Non-pigmented ciliary epithelial cell (primary cell): ENCODE data around the gene RARRES2.
"Not testable (repeated sequence)": the region's sequence is repeated elsewhere in the genome, so short reads cannot be mapped to it uniquely, and the experiment has no call there.

ENCODE experiments used
- DNase-seq: peaks from one replicate; pipeline ENCODE4 v3.0.0-alpha.2; 2010; ENCODE audit warnings: low read depth

RARRES2 gene

DNA sequence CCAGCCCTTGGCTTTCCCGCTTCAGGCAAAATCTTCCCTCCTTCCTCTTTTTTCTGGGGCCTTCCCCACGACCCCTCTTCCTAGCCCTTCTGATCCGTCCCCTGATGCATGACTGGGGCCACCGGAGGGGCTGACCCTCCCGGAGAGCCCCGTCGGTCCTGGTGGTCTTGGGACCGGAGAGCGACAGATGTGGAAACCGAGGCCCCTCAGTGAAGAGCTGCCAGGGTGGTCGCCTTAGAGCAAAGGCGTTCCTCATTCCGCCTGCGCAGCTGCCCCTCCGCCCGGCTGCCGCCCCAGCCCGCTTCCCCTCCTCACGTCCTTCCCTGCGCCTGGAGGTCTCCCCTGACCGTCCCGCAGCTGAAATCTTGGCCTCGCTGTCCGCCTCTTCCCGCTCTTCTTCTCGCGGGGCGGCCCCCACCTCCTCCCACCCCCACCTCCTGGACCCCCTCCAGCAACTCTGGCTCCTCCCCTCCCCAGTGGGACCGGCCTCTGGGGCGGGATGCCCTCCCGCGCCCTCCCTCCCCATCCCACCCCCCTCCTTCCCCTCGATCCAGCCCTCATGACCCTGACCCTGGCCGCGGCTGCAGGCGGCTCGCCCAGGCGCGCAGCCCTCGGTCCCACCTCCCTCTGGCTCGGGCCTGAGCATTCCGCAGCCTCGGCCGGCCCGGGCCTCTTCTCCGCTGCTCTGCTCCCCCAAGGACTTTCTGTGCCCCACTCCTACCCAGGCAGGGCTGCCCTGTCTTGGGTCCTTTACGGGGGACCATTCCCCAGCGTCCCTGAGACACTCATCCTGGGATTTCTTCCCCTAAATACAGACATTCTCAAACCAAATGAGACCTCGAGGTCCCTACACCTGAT is at the start of gene RARRES2:
Gene RARRES2 (minus strand): TSS at position 367 of the 858 bp plus-strand sequence. CDS start 1,020 bp downstream, outside the sequence.
- DNase-seq, result no peak

DNA sequence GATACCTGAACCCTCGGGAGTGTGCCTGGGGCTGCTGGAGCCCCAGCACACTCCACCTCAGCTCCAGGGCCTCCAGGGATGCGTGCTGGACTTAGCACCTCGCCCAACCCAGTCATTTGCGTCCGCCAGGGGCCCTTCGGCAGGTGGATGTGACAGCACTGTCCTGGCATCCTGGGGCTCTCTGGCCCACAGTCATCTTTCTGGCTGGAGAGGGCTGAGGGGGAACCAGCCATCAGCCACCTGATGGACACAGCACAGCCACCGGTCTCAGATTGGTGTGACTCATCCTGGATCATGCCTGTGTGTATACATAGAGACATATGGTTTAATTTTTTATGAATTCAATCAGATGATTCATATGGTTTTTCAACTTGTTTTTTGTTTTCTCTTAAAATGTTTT is 48.8 kb upstream of the RARRES2 start:
- DNase-seq, result no peak

DNA sequence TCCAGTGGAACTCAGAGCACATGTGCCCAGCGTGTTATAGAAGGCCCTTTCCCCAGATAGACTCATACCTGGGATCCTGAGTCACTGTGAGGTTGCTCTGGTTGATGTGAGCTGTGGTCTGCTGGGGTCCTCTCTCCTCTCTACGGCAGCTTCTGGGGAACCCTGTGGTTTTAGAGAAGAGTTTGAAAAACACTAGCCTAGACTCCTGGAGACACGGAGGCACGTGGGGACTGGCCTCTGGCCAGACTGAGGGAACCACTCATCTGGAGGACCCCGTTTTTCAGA is 48.0 kb upstream of the RARRES2 start:
- no peak for DNase-seq

DNA sequence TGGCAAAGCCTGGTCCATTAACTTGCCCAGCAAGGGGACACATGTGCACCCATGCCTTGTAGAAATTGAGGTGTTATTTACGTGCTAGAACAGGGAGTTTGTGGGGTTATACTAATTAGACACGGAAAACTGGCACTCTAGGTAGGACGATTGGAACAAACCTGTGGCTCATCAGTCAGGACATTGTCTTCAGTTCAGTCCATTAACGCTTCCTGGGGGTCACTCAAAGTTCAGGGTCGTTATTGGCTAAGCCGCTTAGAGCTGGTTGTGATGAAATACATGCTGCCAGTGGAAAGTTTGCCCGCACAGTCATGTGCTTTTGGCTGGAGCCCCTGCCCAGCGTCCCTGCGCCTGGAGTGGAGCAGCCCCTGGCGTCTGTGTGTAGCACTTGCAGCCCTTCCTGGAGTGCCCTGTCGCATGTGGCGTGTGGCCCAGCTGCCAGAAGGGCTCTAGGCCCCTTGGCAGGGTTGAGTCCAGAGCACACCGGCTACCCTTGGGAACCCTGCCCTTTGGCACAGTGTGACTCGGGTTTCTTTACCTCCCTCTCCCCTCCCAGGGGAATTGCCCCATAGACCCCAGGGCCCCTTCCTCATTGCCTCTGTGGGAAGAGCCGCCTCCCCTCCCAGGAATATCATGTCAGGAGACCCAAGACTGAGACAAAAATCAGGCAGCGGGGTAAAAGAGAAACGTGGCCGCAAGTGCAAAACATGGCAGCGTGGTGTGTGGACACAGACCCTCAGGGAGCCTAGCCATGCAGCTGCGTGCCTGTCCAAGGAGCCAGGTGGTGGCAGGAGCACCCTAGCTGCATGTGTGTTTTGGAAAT is 47.5 kb upstream of the RARRES2 start:
- no peak for DNase-seq

DNA sequence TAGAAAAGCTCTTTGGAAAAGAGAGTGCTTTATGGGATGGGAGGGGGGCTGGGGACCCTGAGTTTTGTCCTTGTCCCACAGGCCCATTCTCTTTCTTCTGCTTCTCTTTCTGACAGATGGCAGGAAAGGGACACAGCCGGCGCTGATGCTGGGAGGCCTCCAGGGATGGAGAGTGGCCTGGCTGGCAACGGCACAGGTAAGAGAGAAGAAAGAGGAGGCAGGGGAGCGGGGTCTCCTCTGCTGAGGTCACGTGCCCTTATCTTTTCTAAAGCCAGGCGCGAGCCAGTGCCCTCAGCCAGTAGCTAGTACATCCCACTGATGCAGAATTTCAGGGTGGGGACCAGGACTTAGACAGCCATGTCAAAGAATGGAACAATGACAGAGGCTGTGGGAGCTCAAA is 46.9 kb upstream of the RARRES2 start:
- no peak for DNase-seq

DNA sequence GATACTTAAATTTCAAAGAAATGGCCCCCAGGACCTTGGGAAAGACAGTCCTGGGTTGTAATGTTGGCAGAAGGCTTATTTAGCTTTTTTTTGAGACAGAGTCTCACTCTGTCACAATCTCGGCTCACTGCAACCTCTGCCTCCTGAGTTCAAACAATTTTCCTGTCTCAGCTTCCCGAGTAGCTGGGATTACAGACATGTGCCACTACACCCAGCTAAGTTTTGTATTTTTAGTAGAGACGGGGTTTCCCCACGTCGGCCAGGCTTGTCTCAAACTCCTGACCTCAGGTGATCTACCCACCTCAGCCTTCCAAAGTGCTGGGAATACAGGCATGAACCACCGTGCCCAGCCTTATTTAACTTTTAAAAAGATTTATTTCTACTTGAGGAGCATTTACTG is 44.5 kb upstream of the RARRES2 start:
- DNase-seq, result not testable (repeated sequence)

DNA sequence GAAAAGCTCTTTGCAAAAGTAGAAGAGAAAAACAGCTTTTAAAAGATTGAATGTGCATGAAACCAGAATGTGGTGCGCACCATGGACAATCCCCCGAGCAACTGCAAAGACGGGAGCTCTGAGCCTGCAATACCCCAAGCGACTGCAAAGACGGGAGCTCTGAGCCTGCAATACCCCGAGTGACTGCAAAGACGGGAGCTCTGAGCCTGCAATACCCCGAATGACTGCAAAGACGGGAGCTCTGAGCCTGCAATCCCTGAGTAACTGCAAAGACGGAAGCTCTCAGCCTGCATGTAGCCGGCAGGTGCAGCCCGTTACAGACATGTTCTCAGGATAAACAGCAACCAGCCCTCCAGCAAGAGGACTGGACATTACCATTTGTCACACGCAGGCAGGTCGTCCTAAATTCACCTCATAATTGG is 43.9 kb upstream of the RARRES2 start:
- no peak for DNase-seq

DNA sequence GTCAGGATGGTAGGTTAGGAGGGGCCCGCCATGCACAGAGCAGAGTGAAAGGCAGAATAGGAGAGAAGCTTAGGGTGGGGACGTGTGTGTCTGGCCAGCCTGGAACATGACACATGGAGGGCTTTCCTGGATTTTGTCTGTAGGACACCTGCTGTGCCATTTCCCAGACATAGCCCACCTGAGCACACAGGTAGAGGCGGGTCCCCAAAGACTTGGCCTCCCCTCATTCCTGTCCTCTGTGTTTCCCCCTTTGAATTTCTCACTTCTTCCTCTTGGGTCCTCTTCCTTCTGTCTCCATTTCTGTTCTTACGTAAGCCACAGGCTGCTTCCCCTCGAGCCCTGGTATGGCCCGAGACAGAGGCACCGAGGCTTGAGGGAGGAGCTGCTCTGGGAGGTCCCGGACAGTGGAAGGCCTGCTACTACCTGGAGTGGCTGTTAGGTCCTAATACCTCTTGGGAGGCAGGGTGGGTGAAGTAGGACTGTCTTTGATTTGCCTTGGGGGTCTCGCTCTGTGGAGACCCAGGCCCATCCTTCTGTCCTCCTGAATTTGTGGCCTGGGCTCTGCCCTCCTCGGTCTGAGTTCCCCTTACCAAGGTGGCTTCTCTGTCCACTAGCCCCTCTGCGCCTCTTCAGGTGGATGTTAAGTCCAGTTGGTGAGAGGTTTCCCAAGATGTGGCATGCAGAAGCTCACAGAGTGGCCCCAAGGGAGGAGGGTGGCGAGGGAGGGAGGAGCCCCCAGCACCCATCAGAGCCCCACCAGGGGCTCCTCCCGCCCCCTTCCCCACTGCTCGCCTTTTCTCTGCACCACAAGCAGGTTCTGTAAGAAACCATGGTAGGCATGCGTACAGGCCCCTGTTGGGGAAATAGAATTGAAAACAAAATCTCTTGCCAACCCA is 43.2 kb upstream of the RARRES2 start:
- no peak for DNase-seq

DNA sequence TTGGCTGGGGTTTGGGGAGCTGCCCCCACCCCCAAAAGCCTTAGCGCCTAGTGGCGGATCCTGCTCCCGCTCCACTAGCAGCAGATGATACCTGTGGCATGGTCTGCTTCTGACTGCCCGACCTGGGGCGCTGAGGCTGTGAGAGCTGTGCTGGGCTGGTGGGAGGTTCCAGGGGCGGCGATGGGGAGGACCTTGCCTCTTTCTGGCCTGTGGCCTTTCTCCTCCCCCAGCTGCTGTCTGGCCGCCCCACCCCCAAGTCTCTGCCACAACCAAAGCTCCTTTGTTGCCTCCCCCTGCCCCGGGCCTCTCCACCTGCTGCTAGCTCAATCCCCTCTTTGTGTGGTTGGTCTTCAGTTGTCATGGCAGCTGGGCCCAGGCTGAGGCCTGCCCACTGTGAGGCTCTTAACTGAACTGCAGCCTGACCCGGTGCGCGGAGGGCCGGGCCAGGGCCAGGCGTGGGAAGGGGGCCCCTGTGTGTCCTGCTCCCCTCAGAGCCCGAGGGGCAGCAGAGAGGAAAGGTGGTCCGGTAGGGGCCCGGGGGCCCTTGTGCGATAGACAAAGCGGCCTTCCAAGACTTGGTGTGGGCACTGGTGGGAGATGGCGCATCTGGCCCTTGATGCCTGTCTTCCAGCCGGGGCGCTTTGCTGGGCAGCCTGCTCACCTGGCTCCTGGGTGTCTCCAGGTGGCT is 42.4 kb upstream of the RARRES2 start:
- no peak for DNase-seq

DNA sequence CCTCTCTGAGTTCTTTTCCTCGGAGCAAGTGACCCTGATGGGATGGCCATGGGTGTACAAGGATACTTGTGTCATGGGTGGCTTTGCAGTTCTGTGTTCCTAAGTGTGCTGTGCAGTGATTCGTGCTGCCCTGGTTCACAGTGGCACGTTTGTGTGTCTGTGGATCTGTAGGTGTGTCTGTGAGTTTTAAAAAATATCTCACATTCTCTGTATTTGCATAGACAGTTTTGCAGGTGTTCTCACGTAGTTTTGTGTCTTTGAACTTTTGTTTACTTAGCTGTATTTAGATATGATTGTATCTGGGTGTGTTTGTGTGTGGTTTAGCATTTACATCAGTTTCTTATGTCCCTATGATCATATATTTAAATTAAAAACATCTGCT is 41.4 kb upstream of the RARRES2 start:
- DNase-seq, result no peak

DNA sequence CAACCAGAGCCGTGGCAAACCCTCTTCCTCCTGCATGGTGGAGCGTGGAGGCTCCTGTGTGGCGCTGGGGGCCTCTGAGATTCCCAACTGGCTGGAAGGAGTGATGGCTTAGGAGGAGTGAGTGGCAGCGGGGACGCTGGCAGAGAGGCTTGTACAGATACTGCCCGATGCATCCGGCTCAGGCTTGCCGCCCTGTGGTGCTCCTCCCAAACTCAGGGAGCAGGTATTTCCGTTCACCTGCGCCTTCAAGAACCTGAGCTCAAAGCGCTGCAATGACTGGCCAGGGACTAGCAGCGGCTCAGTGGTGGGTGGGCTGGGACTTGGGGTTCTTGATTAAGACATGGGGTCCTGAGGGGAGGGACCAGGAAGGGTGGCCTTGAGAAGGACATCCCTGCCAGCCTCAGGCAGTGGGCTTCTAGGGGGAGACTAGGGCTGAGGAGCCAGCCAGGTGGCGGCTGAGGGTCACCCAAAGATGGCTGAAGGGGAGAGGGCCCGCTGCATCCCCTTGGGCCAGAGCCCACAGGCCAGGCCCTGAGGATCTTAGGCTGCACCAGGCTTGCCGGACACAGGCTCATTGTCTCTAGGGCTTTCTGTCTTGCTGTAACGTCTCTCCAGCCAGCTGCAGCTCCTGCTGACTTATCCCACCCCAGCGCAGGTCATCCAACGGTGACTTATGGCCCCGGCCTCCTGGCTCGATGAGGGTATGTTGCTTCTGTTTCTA is 40.9 kb upstream of the RARRES2 start:
- DNase-seq, result no peak

DNA sequence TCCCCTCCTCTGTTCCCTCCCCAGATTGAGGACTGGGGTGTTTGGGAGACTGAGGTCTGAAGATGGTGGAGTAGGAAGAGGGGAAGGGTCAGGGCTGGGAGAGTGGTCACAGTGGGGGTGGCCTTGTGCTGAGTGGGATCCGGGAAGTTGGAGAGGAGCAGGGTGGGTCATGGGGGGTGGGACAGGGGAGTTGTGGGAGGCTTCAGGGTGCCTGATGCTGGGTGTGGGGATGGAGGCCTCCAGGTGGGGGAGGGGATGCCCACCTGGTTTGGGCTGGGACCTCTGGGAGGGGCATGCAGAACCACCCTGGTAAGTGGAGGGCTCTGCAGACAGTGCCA is 40.3 kb upstream of the RARRES2 start:
- no peak for DNase-seq

DNA sequence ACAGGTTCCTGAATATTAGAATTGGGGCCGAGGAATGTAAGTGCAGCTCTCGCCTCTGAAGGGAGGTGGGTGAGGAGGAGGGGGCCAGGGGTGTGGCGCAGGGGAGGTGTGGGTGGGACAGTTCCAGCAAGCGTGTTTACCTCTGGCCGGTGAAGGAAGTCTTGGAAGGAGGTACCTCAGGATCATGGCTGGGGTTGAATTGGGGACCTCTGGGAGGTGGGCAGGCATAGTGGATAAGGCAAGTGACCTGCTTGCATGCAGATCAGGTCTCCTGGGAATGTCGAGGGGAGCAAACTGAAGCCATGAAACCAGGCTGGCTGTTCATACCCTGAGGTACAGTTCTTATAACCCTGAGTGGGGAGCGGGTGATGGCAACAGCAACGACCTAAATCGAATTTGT is 39.7 kb upstream of the RARRES2 start:
- no peak for DNase-seq

DNA sequence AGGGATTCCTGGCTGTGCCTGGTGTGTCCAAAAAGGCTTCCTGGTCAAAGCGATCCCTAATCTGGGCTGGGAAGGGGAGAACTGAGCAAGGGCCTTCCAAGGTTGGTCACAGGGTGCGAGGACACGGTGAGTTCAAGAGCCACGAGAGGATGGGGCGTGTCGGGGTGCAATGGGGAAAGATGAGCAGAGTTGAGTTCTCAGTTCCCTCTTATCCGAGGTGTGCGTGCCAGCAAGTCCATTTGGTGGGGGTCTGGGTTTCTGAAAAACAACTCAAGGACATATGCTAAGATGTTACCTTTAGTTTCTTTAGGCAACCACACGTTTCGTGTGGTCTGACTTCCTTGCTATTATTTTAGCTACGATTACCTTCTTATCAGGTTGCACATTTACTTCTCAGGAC is 39.0 kb upstream of the RARRES2 start:
- no peak for DNase-seq

DNA sequence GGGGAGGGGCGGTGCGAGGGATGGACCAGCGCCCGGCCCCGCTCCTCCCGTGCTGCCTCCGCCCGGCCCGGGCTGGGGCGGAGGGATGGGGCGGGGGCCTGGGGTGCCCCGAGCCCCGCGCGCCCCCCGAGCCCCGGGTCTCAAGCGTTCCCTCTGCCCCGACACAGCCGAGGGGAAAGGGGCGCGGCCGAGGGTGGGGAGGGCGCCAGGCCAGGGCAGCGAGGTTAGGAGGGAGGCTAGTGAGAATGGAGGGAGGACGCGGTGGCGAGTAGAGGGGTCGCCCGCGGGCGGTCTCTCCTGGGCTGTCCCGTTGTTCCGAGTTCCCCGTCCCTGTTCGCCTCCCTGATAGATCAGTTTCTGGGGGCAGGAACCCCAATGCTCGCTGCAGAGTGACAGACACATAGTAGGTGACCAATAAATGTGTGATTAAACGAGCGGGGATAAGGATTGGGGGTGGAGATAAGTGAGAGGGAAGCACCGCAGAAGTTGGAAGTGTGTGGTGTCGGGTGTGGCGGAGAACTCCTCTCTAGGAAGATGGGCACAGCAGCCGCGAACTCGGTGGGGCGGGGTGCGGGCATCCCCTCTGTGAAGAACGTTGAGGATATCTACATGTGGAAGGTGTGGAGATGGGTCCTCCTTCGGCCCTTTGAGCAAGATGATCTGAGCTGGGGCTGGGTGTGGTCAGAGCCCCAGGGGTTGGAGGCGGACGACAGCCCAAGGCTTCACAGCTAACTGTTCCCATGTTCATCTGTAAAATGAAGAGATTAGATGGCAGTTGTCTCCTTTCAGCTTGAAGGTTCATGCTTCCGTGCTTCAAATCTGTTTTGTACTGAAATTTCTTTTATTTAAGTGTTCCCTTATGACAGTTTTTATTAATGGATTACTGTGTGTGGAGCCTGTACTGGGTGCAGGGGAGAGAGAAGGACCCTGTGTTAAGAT is 38.3 kb upstream of the RARRES2 start:
- DNase-seq, result no peak

DNA sequence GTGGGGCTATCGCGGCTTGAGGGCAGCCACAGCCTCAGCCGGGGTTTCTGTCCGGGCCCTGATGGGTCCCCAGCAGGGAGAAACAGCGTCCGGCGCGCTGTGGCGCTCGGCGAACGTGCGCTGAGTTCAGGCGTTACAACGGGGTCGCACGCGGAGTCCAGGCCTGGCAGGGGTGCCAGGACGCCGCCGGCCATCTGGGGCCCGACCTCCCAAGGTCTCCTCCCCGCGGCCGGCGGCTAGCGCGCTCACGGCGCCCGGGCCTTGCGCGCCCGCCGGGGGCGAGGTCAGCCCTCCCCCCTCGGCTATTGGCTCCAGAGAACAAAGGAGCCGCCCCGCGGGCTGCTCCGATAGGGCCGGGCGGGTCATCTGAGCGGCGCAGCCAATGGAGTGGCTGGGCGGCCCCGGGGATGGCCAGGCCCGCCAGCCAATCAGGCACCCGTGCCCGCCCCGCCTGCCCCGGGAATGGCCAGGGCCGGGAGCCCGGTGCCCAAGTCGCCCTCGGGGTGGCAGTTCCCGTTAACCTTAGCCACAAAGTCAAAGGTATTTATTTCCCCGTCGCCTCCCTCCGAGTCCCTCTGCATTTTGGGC is 37.5 kb upstream of the RARRES2 start, which contains the start of gene ZNF775:
Gene ZNF775 (plus strand): TSS at position 478 of the 588 bp plus-strand sequence. CDS start 9,141 bp downstream, outside the sequence.
- DNase-seq, result peak; percentile 46

DNA sequence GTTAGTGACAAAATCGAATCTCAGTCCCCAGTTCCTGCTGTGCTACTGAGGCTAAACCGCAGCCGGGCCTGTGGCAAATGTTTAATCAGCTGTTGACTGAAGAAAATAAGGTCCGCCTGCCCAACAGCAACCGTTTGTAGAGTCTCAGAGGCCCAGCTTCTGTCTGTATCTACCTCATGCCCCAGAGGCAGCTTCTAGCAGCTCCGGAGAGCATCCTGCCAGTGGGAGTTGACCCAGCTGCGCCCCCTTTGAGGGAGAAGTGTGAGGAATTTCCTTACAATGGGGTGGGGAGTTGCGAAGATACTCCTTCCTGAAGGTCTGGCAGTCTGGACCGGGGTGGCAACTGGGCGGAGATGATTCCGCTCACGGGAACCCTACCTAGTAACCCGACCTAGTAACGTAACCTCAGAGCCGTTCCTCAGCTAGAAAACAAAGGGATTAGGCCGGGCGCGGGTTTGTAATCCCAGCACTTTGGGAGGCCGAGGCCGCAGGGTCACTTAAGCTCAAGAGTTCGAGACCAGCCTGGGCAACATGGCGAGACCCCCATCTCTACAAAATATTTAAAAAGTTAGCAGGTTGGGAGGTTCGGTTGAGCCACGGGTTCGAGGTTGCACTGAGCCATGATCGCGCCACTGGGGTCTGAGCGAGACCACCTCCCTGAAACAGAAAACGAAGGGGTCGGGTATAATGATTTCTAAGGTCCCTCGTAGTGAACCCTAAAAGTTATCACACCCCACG is 36.9 kb upstream of the RARRES2 start:
- DNase-seq, result no peak

DNA sequence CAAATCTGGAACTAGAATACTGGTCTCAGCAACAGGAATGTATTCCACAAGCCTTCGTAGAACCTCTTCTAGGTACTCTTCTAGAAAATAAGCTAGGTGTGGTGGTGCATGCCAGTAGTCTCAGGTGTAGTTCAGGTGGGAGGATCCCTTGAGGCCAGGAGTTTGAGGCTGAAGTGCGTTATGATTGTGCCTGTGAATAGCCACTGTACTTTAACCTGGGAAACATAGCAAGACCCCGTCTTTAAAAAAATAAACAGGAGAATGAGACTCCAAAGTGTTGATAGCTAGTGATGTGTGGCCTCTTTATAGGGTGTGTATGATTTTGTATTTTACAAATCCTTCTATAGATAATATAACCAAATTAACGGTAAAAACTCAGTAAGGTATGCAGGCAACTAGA is 36.2 kb upstream of the RARRES2 start:
- DNase-seq, result no peak

DNA sequence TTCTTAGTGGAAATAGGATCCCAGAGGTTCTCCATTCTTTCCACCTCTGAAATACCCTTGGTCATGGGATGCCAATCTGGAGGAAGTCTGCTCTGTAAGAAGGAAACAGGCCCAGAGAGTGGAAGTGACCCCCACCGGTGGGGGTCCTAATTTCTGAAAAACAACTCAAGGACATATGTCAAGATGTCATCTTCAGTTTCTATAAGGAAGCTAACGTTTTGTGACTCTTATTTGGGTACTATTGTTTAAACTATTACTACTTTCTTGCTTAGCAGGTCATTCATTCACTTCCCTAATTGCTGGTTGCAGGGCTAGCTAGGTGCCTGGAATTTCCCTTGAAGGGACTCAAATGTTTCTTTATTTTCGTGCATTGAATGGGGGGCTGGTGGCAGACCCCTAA is 35.8 kb upstream of the RARRES2 start:
- DNase-seq, result no peak
